HEK293 (cell line): ENCODE results near the gene C20orf96.

ENCODE experiments used
- ZNF138 ChIP-seq: fragments of 450-650 bp; formaldehyde crosslinking; IDR thresholded peaks from 2 replicates; pipeline ENCODE4 v1.5.1; 2016; ENCODE audit warnings: missing biosample characterization, missing genetic modification characterization, borderline replicate concordance
- ZNF202 ChIP-seq: fragments of 450-650 bp; formaldehyde crosslinking; IDR thresholded peaks from 2 replicates; pipeline ENCODE4 v1.5.1; 2016; ENCODE audit warnings: missing biosample characterization, missing genetic modification characterization, borderline replicate concordance
- TF ChIP-seq, protein P1 (sequence below): fragments of 450-650 bp; formaldehyde crosslinking; IDR thresholded peaks from 2 replicates; pipeline ENCODE4 v1.5.1; 2016; ENCODE audit warnings: missing biosample characterization, missing genetic modification characterization
- TF ChIP-seq, protein P2 (sequence below): fragments of 450-650 bp; formaldehyde crosslinking; IDR thresholded peaks from 2 replicates; pipeline ENCODE4 v1.5.1; 2016; ENCODE audit warnings: missing biosample characterization, missing genetic modification characterization, borderline replicate concordance

DNA sequence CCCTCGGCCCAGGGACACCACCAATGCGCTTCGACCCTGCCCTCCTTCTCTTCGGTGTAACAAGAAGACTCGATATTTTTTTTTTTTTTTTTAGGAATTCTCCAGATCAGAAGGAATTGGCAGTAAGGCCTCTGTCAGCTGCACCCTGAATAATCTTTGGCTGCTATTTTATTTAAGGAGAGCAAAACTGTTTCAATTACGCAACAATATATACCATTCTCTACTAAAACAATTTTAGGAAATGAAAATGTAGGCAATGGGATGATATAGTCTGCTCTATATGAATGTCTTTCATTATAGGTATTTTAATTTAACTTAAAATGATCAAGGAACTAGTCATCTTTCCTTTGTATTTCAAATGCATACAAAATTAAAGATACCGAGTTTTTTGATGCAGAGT is 20.1 kb upstream of the C20orf96 start:
- TF ChIP-seq, protein P1, sequence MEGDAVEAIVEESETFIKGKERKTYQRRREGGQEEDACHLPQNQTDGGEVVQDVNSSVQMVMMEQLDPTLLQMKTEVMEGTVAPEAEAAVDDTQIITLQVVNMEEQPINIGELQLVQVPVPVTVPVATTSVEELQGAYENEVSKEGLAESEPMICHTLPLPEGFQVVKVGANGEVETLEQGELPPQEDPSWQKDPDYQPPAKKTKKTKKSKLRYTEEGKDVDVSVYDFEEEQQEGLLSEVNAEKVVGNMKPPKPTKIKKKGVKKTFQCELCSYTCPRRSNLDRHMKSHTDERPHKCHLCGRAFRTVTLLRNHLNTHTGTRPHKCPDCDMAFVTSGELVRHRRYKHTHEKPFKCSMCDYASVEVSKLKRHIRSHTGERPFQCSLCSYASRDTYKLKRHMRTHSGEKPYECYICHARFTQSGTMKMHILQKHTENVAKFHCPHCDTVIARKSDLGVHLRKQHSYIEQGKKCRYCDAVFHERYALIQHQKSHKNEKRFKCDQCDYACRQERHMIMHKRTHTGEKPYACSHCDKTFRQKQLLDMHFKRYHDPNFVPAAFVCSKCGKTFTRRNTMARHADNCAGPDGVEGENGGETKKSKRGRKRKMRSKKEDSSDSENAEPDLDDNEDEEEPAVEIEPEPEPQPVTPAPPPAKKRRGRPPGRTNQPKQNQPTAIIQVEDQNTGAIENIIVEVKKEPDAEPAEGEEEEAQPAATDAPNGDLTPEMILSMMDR (tag by site-specific recombination) = no peak
- TF ChIP-seq, protein P2, sequence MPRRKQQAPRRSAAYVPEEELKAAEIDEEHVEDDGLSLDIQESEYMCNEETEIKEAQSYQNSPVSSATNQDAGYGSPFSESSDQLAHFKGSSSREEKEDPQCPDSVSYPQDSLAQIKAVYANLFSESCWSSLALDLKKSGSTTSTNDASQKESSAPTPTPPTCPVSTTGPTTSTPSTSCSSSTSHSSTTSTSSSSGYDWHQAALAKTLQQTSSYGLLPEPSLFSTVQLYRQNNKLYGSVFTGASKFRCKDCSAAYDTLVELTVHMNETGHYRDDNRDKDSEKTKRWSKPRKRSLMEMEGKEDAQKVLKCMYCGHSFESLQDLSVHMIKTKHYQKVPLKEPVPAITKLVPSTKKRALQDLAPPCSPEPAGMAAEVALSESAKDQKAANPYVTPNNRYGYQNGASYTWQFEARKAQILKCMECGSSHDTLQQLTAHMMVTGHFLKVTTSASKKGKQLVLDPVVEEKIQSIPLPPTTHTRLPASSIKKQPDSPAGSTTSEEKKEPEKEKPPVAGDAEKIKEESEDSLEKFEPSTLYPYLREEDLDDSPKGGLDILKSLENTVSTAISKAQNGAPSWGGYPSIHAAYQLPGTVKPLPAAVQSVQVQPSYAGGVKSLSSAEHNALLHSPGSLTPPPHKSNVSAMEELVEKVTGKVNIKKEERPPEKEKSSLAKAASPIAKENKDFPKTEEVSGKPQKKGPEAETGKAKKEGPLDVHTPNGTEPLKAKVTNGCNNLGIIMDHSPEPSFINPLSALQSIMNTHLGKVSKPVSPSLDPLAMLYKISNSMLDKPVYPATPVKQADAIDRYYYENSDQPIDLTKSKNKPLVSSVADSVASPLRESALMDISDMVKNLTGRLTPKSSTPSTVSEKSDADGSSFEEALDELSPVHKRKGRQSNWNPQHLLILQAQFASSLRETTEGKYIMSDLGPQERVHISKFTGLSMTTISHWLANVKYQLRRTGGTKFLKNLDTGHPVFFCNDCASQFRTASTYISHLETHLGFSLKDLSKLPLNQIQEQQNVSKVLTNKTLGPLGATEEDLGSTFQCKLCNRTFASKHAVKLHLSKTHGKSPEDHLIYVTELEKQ = no peak
- no peak for TF ChIP-seq ZNF202
- TF ChIP-seq ZNF138 (tag by site-specific recombination) = no peak
